Measurements from ENCODE around the gene TNPO3.

DNA sequence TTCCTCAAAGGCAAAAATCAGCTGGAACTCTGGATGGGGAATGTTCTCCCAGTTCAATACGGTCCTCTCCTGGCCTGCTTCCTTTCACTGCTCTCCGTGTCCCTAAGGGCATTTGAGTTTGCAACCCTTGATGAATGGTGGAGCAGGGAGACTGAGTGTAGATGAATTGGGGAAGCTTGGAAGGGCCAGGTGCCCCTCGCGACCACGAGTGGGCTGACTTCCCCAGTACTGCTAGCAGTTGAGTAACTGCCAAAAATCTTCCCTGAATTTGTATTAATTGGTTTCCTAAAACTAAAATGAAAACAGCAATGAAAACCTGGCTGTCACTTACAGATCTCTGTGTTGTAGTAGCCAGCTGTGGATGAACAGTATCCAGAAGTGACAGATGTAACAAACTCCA lies 103.6 kb downstream of the TNPO3 start:
- TF ChIP-seq, protein P1, sequence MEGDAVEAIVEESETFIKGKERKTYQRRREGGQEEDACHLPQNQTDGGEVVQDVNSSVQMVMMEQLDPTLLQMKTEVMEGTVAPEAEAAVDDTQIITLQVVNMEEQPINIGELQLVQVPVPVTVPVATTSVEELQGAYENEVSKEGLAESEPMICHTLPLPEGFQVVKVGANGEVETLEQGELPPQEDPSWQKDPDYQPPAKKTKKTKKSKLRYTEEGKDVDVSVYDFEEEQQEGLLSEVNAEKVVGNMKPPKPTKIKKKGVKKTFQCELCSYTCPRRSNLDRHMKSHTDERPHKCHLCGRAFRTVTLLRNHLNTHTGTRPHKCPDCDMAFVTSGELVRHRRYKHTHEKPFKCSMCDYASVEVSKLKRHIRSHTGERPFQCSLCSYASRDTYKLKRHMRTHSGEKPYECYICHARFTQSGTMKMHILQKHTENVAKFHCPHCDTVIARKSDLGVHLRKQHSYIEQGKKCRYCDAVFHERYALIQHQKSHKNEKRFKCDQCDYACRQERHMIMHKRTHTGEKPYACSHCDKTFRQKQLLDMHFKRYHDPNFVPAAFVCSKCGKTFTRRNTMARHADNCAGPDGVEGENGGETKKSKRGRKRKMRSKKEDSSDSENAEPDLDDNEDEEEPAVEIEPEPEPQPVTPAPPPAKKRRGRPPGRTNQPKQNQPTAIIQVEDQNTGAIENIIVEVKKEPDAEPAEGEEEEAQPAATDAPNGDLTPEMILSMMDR (IDR thresholded peaks at IDR 0.05) = no peak
- TF ChIP-seq POLR2A (IDR thresholded peaks at IDR 0.05) (no peak), EP300 (IDR thresholded peaks at IDR 0.05) (no peak)

All from upper lobe of left lung (tissue), 4 donors.